GM19240 (cell line): ENCODE measurements around the gene ECT2L.
A peak's percentile ranks its signal among the peaks of the same experiment; 100 is the strongest.

Experiments used
- DNase-seq: peaks from one replicate; pipeline ENCODE4 v3.0.0; 2011; ENCODE audit warnings: low spot score; ENCODE audit not compliant: insufficient read length

Gene ECT2L

GRCh38 chr6:138795809-138796603, at the start of gene ECT2L:
Gene ECT2L, plus strand, starts transcription at chr6:138796087. Its CDS starts 17,188 bp downstream, at chr6:138813275.
- no peak for DNase-seq

- DNase-seq: no peak
Measured at GRCh38 chr6:138752017-138752416, 43.9 kb upstream of the ECT2L start.

- no peak for DNase-seq
Measured at GRCh38 chr6:138757136-138757535, 38.8 kb upstream of the ECT2L start.

- DNase-seq: no peak
Measured at GRCh38 chr6:138765896-138766655, 29.8 kb upstream of the ECT2L start.

- no peak for DNase-seq
Measured at GRCh38 chr6:138769102-138769676, 26.7 kb upstream of the ECT2L start.

GRCh38 chr6:138772596-138773176, 23.2 kb upstream of the ECT2L start:
- DNase-seq: no peak

- peak; percentile 80 for DNase-seq
Measured at GRCh38 chr6:138773177-138774091, 22.5 kb upstream of the ECT2L start, which contains the start of gene CCDC28A. Gene CCDC28A, plus strand, starts transcription at chr6:138773769. Its CDS starts 2,352 bp downstream, at chr6:138776121.

GRCh38 chr6:138774370-138774769, 21.5 kb upstream of the ECT2L start:
- no peak for DNase-seq

GRCh38 chr6:138776659-138777058, 19.2 kb upstream of the ECT2L start:
- no peak for DNase-seq

GRCh38 chr6:138778331-138778730, 17.6 kb upstream of the ECT2L start:
- no peak for DNase-seq

GRCh38 chr6:138782243-138782642, 13.6 kb upstream of the ECT2L start:
- DNase-seq: no peak

- no peak for DNase-seq
Measured at GRCh38 chr6:138785079-138785478, 10.8 kb upstream of the ECT2L start.

GRCh38 chr6:138785980-138786379, 9.9 kb upstream of the ECT2L start:
- no peak for DNase-seq

- DNase-seq: no peak
Measured at GRCh38 chr6:138787138-138787537, 8.7 kb upstream of the ECT2L start.

GRCh38 chr6:138796771-138797170, 884 bp downstream of the ECT2L start:
- no peak for DNase-seq

- no peak for DNase-seq
Measured at GRCh38 chr6:138797806-138798446, 2.0 kb downstream of the ECT2L start.

- no peak for DNase-seq
Measured at GRCh38 chr6:138800377-138801150, 4.7 kb downstream of the ECT2L start.

- DNase-seq: no peak
Measured at GRCh38 chr6:138803331-138803730, 7.4 kb downstream of the ECT2L start.

GRCh38 chr6:138803861-138804260, 8.0 kb downstream of the ECT2L start:
- DNase-seq: no peak
